D721Med (cell line): ENCODE measurements around the gene ADARB2.

Experiments
- DNase-seq: peaks from one replicate; pipeline ENCODE4 v3.0.0; 2011; ENCODE audit warnings: low spot score; ENCODE audit not compliant: insufficient read length
- FAIRE-seq: peaks from 2 replicates; lab custom pipeline; 2011; peaks lifted over from hg19 to GRCh38; lab: Jason Lieb, UNC
- CTCF ChIP-seq: IDR thresholded peaks from 2 replicates; pipeline ENCODE4 v1.5.1; 2012; ENCODE audit warnings: mild to moderate bottlenecking, control low read depth; ENCODE audit not compliant: insufficient read depth; ENCODE audit errors: missing control alignments

The ADARB2 gene

GRCh38 chr10:1736972-1737221 lies 428 bp downstream of the ADARB2 start:
- no peak for TF ChIP-seq CTCF
- DNase-seq, result no peak
- no peak for FAIRE-seq

GRCh38 chr10:1736144-1736971 lies 967 bp downstream of the ADARB2 start:
- no peak for FAIRE-seq
- DNase-seq, result no peak
- TF ChIP-seq CTCF, result no peak

GRCh38 chr10:1735562-1735961 lies 1.8 kb downstream of the ADARB2 start:
- no peak for TF ChIP-seq CTCF
- FAIRE-seq, result no peak

GRCh38 chr10:1734288-1734687 lies 3.0 kb downstream of the ADARB2 start:
- DNase-seq, result no peak
- no peak for TF ChIP-seq CTCF
- FAIRE-seq, result no peak

More at GRCh38 chr10:1735562-1735961, 1.8 kb downstream of the ADARB2 start:
- no peak for DNase-seq

- DNase-seq (no peak), FAIRE-seq (no peak)
These were observed 3.6 kb downstream of the ADARB2 start for GRCh38 chr10:1733720-1734119.

GRCh38 chr10:1732564-1732996 lies 4.7 kb downstream of the ADARB2 start:
- DNase-seq (no peak), FAIRE-seq (no peak)
- TF ChIP-seq CTCF, result no peak

More at GRCh38 chr10:1733720-1734119, 3.6 kb downstream of the ADARB2 start:
- no peak for TF ChIP-seq CTCF

- FAIRE-seq, result no peak
- DNase-seq, result no peak
These were observed 5.7 kb downstream of the ADARB2 start for GRCh38 chr10:1731592-1731991.

More at GRCh38 chr10:1731592-1731991, 5.7 kb downstream of the ADARB2 start:
- no peak for TF ChIP-seq CTCF
